DOHH2 (cell line): ENCODE data around the gene ECEL1.

Experiments
- H3F3A ChIP-seq: fragments of 200-600 bp; sonication (generic), shearing (Covaris generic); 2 replicates; pipeline ENCODE4 v1.6.0; 2016; ENCODE audit warnings: antibody characterized with exemption, mild to moderate bottlenecking; ENCODE audit not compliant: control insufficient read depth, insufficient read depth
- H3K27ac ChIP-seq: fragments of 200-600 bp; sonication (generic); 2 replicates; pipeline ENCODE4 v1.5.1; 2014; ENCODE audit warnings: low read depth, mild to moderate bottlenecking, low read length, moderate library complexity
- H3K27me3 ChIP-seq: fragments of 200-600 bp; sonication (generic); 2 replicates; pipeline ENCODE4 v1.6.1; 2014; ENCODE audit warnings: mild to moderate bottlenecking, low read length, mixed read lengths; ENCODE audit not compliant: control insufficient read depth
- H3K36me3 ChIP-seq: fragments of 200-600 bp; sonication (generic); 2 replicates; pipeline ENCODE4 v1.6.1; 2014; ENCODE audit warnings: mild to moderate bottlenecking, low read length, moderate library complexity, mixed read lengths; ENCODE audit not compliant: control insufficient read depth
- H3K4me1 ChIP-seq: fragments of 200-600 bp; sonication (generic); 2 replicates; pipeline ENCODE4 v1.6.1; 2014; ENCODE audit warnings: mild to moderate bottlenecking, low read length, mixed read lengths; ENCODE audit not compliant: control insufficient read depth
- H3K4me2 ChIP-seq: fragments of 200-600 bp; sonication (generic); 2 replicates; pipeline ENCODE4 v1.6.0; 2014; ENCODE audit warnings: mild to moderate bottlenecking, low read length, moderate library complexity
- H3K4me3 ChIP-seq: fragments of 200-600 bp; sonication (generic); 2 replicates; pipeline ENCODE4 v1.5.1; 2014; ENCODE audit warnings: mild to moderate bottlenecking, low read length, mixed read lengths
- H3K79me2 ChIP-seq: fragments of 200-600 bp; sonication (generic); 2 replicates; pipeline ENCODE4 v1.6.1; 2014; ENCODE audit warnings: mild to moderate bottlenecking, low read length, mixed read lengths; ENCODE audit not compliant: control insufficient read depth
- H3K9me2 ChIP-seq: fragments of 200-600 bp; sonication (generic); replicated peaks from 2 replicates; pipeline ENCODE4 v1.6.1; 2014; ENCODE audit warnings: mild to moderate bottlenecking, low read length, mixed read lengths; ENCODE audit not compliant: control insufficient read depth
- H3K9me3 ChIP-seq: fragments of 200-600 bp; sonication (generic); 2 replicates; pipeline ENCODE4 v1.6.1; 2014; ENCODE audit warnings: antibody characterized with exemption, low read length, mixed read lengths; ENCODE audit not compliant: control insufficient read depth, insufficient read depth
- H4K20me1 ChIP-seq: fragments of 200-600 bp; sonication (generic); 2 replicates; pipeline ENCODE4 v1.6.0; 2014; ENCODE audit warnings: low read depth, mild to moderate bottlenecking, antibody characterized with exemption, low read length, moderate library complexity; ENCODE audit not compliant: control insufficient read depth, insufficient read depth
- CTCF ChIP-seq: fragments of 200-600 bp; sonication (generic); IDR thresholded peaks from one replicate; pipeline ENCODE4 v1.5.1; 2014; ENCODE audit warnings: antibody characterized with exemption, mild to moderate bottlenecking, low read depth, low read length; ENCODE audit not compliant: poor library complexity, severe bottlenecking
- EZH2phosphoT487 ChIP-seq: fragments of 200-600 bp; sonication (generic); IDR thresholded peaks from 2 replicates; pipeline ENCODE4 v1.6.1; 2017; ENCODE audit warnings: borderline replicate concordance, mild to moderate bottlenecking, antibody characterized with exemption, low read length, moderate library complexity, mixed read lengths

Gene ECEL1

DNA sequence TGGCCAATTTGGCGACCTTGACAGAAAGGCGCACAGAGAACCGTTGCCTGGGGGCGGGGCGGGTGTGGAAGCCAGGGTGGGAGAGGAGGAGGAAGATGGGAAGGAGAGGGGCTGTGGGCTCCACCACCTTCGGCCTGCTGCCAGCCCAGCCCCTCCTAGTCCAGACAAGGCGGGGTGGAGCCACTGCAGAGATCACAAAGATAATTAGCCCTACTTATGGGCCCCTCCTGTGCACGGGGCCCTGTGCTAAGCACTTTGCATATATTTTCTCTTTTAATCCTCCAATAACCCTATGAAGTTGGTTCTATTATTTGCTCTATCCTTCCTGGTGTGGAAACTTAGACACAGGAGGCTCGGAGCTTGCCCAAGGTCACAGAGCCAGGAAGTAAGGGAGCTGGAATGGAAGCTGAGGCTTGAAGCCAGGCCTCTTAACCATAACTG, 13.7 kb upstream of the ECEL1 start:
- H3K4me3 ChIP-seq, result no peak overlapping the region
- no peaks in the 10 kb centered on the region for H3K4me1 ChIP-seq
- H3K27ac ChIP-seq, result no peak overlapping the region
- H4K20me1 ChIP-seq, result no peaks in the 10 kb centered on the region
- peaks cover 28% of the 10 kb centered on the region for H3K27me3 ChIP-seq
- TF ChIP-seq EZH2phosphoT487 (no peak), CTCF (no peak)
- no peak overlapping the region for H3K4me2 ChIP-seq
- H3K9me2 ChIP-seq, result no peaks in the 10 kb centered on the region
- no peaks in the 10 kb centered on the region for H3K36me3 ChIP-seq
- H3K79me2 ChIP-seq, result no peaks in the 10 kb centered on the region
- no peaks in the 10 kb centered on the region for H3K9me3 ChIP-seq
- H3F3A ChIP-seq, result no peaks in the 10 kb centered on the region

DNA sequence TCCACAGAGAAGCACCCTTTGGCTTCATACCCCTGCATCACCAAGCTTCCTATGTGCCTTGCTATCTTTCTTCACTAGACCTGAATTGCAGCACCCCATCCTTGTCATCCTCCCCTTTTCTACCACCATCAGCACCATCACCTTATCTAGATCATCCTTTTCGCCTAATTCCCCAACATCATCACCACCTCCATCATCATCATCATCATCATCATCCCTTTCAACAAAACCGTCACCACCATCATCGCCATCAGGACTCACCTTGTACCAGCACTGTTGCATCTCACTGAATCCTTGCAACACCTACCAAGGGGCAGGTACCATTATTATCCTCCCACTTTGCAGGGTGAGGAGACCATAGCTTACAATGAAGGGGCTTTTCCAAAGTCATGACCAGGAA, 10.8 kb upstream of the ECEL1 start:
- Histone ChIP-seq H3K27me3 (peaks cover 9% of the 10 kb centered on the region), H3K9me2 (no peaks in the 10 kb centered on the region)
- TF ChIP-seq CTCF (no peak), EZH2phosphoT487 (no peak)

DNA sequence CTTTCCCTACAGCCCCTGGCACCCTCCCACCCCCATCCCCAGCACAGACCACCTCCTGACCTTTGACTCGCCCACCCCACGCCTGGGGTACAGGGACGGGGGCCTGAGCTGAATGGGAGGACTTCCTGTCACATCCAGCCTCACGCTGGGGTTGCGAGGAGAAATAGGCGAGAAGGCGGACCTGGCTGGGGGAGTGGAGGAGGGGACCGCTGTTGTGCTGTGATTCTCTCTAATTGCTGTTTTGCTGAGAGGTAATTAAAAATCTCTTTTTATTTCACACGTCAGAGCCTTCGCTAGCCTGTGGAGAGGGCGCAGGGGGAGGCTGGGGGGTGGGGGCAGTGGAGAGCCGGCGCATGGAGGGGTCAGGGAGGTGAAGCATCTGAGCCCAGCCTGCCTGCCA, 9.7 kb upstream of the ECEL1 start:
- Histone ChIP-seq H3K4me1 (peaks cover 6% of the 10 kb centered on the region), H3K27me3 (0 out of 2 replicates have a peak, but pooled peaks cover under 1% of the 10 kb centered on the region), H3K27ac (no peak overlapping the region), H3K9me3 (no peaks in the 10 kb centered on the region), H3K4me2 (no peak overlapping the region), H3K9me2 (no peaks in the 10 kb centered on the region), H3K79me2 (no peaks in the 10 kb centered on the region), H3K4me3 (no peak overlapping the region), H4K20me1 (no peaks in the 10 kb centered on the region), H3K36me3 (no peaks in the 10 kb centered on the region), H3F3A (no peaks in the 10 kb centered on the region)
- no peak for TF ChIP-seq CTCF
- TF ChIP-seq EZH2phosphoT487, result no peak

More for the DNA sequence above, 10.8 kb upstream of the ECEL1 start:
- H4K20me1 ChIP-seq, result no peaks in the 10 kb centered on the region
- H3K4me2 ChIP-seq, result no peak overlapping the region
- no peaks in the 10 kb centered on the region for H3K79me2 ChIP-seq
- peaks cover 6% of the 10 kb centered on the region for H3K4me1 ChIP-seq
- H3F3A ChIP-seq, result no peaks in the 10 kb centered on the region
- no peaks in the 10 kb centered on the region for H3K36me3 ChIP-seq
- H3K4me3 ChIP-seq, result no peak overlapping the region
- no peaks in the 10 kb centered on the region for H3K9me3 ChIP-seq
- no peak overlapping the region for H3K27ac ChIP-seq
